IMR-90 (cell line): ENCODE measurements around the gene NBEA. TPM values are rescaled to one million over a fixed set of nuclear protein-coding genes. Genes with fewer than 3 reads are reported as not detected.

ENCODE experiments used
- ATAC-seq: fragments of 200-7000 bp; cut with Tn5 transposase; 2 replicates; pipeline ENCODE4 v1.9.1; 2020; ENCODE audit warnings: low read depth, mild to moderate bottlenecking, moderate library complexity
- BruUV-seq: library from RNA; stranded (reverse); fragments of 400-500 nt; replicated peaks from 2 replicates; lab custom pipeline; 2021; lab: Mats Ljungman, UMichigan
- CTCF ChIA-PET: fragments of 300-600 bp; formaldehyde crosslinking; extraction: SDS; loops from one replicate; lab custom pipeline; 2021; ENCODE audit warnings: antibody characterized with exemption; lab: Yijun Ruan, JAX
- POLR2A ChIA-PET: fragments of 300-600 bp; sonication (Branson Sonifier 250); formaldehyde crosslinking; loops from one replicate; lab custom pipeline; 2022; ENCODE audit warnings: antibody characterized with exemption; ENCODE audit not compliant: unreplicated experiment; lab: Charles Lee
- DNase-seq: peaks from one replicate; pipeline ENCODE4 v3.0.0; 2013
- H2AFZ ChIP-seq: replicated peaks from 2 replicates; pipeline ENCODE3; 2013; ENCODE audit warnings: low read length, mild to moderate bottlenecking; ENCODE audit not compliant: poor library complexity
- H2AK5ac ChIP-seq: 2 replicates; pipeline ENCODE4 v1.6.1; 2013; ENCODE audit warnings: low read depth, low read length, inconsistent platforms
- H2AK9ac ChIP-seq: replicated peaks from 2 replicates; pipeline ENCODE3; 2013; ENCODE audit warnings: mild to moderate bottlenecking, low read depth, low read length, moderate library complexity; ENCODE audit not compliant: poor library complexity
- H2BK120ac ChIP-seq: 2 replicates; pipeline ENCODE4 v1.6.1; 2013; ENCODE audit warnings: low read depth, low read length, inconsistent platforms
- H2BK15ac ChIP-seq: 3 replicates; pipeline ENCODE4 v1.6.1; 2013; ENCODE audit warnings: low read depth, low read length, inconsistent platforms
- H2BK20ac ChIP-seq: 2 replicates; pipeline ENCODE4 v1.6.1; 2013; ENCODE audit warnings: low read depth, mild to moderate bottlenecking, inconsistent platforms, low read length, moderate library complexity
- H2BK5ac ChIP-seq: 2 replicates; pipeline ENCODE4 v1.6.1; 2013; ENCODE audit warnings: mild to moderate bottlenecking, low read depth, low read length, inconsistent platforms; ENCODE audit not compliant: poor library complexity, severe bottlenecking
- H3K14ac ChIP-seq: replicated peaks from 2 replicates; pipeline ENCODE4 v1.6.1; 2013; ENCODE audit warnings: low read depth, low read length, inconsistent platforms
- H3K18ac ChIP-seq: 2 replicates; pipeline ENCODE4 v1.6.1; 2013; ENCODE audit warnings: low read depth, low read length, control low read depth
- H3K23ac ChIP-seq: 2 replicates; pipeline ENCODE4 v1.6.1; 2013; ENCODE audit warnings: low read depth, low read length, inconsistent platforms
- H3K27ac ChIP-seq: 2 replicates; pipeline ENCODE4 v1.5.1; 2013; ENCODE audit warnings: mild to moderate bottlenecking, control low read depth, low read length; ENCODE audit not compliant: insufficient read depth
- H3K27me3 ChIP-seq: 2 replicates; pipeline ENCODE4 v1.6.1; 2013; ENCODE audit warnings: low read length; ENCODE audit not compliant: control insufficient read depth, insufficient read depth
- H3K36me3 ChIP-seq: 2 replicates; pipeline ENCODE4 v1.6.1; 2013; ENCODE audit warnings: low read length, mixed read lengths; ENCODE audit not compliant: control insufficient read depth, insufficient read depth
- H3K4ac ChIP-seq: 2 replicates; pipeline ENCODE4 v1.6.1; 2013; ENCODE audit warnings: low read depth, low read length, inconsistent platforms
- H3K4me1 ChIP-seq: 2 replicates; pipeline ENCODE4 v1.6.1; 2013; ENCODE audit warnings: low read length, mixed read lengths; ENCODE audit not compliant: control insufficient read depth, insufficient read depth
- H3K4me2 ChIP-seq: 2 replicates; pipeline ENCODE4 v1.6.1; 2013; ENCODE audit warnings: low read depth, mild to moderate bottlenecking, control low read depth, low read length, moderate library complexity
- H3K4me3 ChIP-seq: 2 replicates; pipeline ENCODE4 v1.5.1; 2013; ENCODE audit warnings: low read depth, mild to moderate bottlenecking, control low read depth, low read length, moderate library complexity; ENCODE audit not compliant: insufficient read depth
- H3K56ac ChIP-seq: 2 replicates; pipeline ENCODE4 v1.6.1; 2013; ENCODE audit warnings: low read length, inconsistent platforms; ENCODE audit not compliant: insufficient read depth; ENCODE audit errors: extremely low read depth
- H3K79me1 ChIP-seq, 2 experiments: 2 replicates each; pipeline ENCODE4 v1.6.1; 2013; ENCODE audit warnings: low read length in 2 of 2, inconsistent platforms in 1 of 2, low read depth in 1 of 2
- H3K9ac ChIP-seq: 2 replicates; pipeline ENCODE4 v1.6.1; 2013; ENCODE audit warnings: low read depth, low read length, control low read depth
- H3K9me1 ChIP-seq: 2 replicates; pipeline ENCODE4 v1.6.1; 2013; ENCODE audit warnings: low read length, inconsistent platforms; ENCODE audit not compliant: insufficient read depth
- H3K9me3 ChIP-seq: 2 replicates; pipeline ENCODE4 v1.6.1; 2013; ENCODE audit warnings: low read length; ENCODE audit not compliant: control insufficient read depth, insufficient read depth
- H4K20me1 ChIP-seq: 2 replicates; pipeline ENCODE4 v1.6.1; 2013; ENCODE audit warnings: low read length, inconsistent platforms; ENCODE audit not compliant: insufficient read depth
- H4K5ac ChIP-seq: 2 replicates; pipeline ENCODE4 v1.6.1; 2013; ENCODE audit warnings: mild to moderate bottlenecking, low read depth, low read length, control low read depth
- H4K8ac ChIP-seq, 2 experiments: 2 replicates each; pipeline ENCODE4 v1.6.1; 2013; ENCODE audit warnings: low read depth in 2 of 2, low read length in 2 of 2, control low read depth in 1 of 2, inconsistent platforms in 1 of 2
- H4K91ac ChIP-seq: 2 replicates; pipeline ENCODE4 v1.6.1; 2013; ENCODE audit warnings: low read depth, low read length, inconsistent platforms; ENCODE audit not compliant: insufficient read depth
- CEBPB ChIP-seq: IDR thresholded peaks from 2 replicates; pipeline ENCODE4 v1.6.1; 2012; ENCODE audit warnings: low read depth, low read length, improper control_type of control experiment
- FOS ChIP-seq: fragments of 150-350 bp; IDR thresholded peaks from 2 replicates; pipeline ENCODE4 v1.6.1; 2016; ENCODE audit warnings: low read depth, low read length
- POLR2A ChIP-seq: IDR thresholded peaks from 2 replicates; pipeline ENCODE4 v1.6.1; 2012; ENCODE audit warnings: mild to moderate bottlenecking, low read depth, low read length
- RCOR1 ChIP-seq: IDR thresholded peaks from 2 replicates; pipeline ENCODE4 v1.6.1; 2012; ENCODE audit warnings: mild to moderate bottlenecking, low read length, improper control_type of control experiment; ENCODE audit not compliant: insufficient replicate concordance
- SMC3 ChIP-seq: fragments of 150-350 bp; IDR thresholded peaks from 2 replicates; pipeline ENCODE4 v1.6.1; 2016; ENCODE audit warnings: low read depth, mild to moderate bottlenecking, antibody characterized with exemption, low read length, moderate library complexity
- whole genome bisulfite sequencing, 2 experiments: methylation state at CpG; one replicate each; pipeline versions ENCODE4 v1.1.5 to v1.1.7; 2013; ENCODE audit warnings: missing lambda C conversion rate in 2 of 2; ENCODE audit not compliant: insufficient read length in 1 of 2; ENCODE audit errors: extremely low coverage in 2 of 2; 5-methylcytosine and 5-hydroxymethylcytosine counted together
- dilution Hi-C: fragments of 300-500 bp; cut with HindIII; formaldehyde crosslinking; loops from one replicate; pipeline ENCODE4 v1.14.3; 2018; ENCODE audit warnings: low sequenced_read_pairs; ENCODE audit not compliant: unreplicated experiment
- in situ Hi-C: fragments of 300-500 bp; cut with MboI; formaldehyde crosslinking; loops from 3 replicates; pipeline ENCODE4 v1.14.3; 2019; ENCODE audit warnings: low sequenced_read_pairs, inconsistent platforms, mixed read lengths
- intact Hi-C: fragments of 100-400 bp; cut with micrococcal nuclease; formaldehyde crosslinking; loops from 2 replicates; pipeline ENCODE4 v1.10.0; 2022
- polyA plus RNA-seq, 3 experiments: library from polyadenylated mRNA; depleted of rRNA; stranded (reverse); fragments of >200 nt; gene quantifications; 2 replicates each; pipeline ENCODE4 v1.2.3, GENCODE V29; 2012; ENCODE audit warnings: low replicate concordance in 1 of 3
- total RNA-seq: library from RNA; depleted of rRNA; stranded (reverse); fragments of >200 nt; gene quantifications from 2 replicates; pipeline ENCODE4 v1.2.3, GENCODE V29; 2012

NBEA gene
- total and polyA plus RNA-seq, 2 of the 4 experiments (the other 2 are of a cell fraction): 0.82 to 2.2 TPM

DNA sequence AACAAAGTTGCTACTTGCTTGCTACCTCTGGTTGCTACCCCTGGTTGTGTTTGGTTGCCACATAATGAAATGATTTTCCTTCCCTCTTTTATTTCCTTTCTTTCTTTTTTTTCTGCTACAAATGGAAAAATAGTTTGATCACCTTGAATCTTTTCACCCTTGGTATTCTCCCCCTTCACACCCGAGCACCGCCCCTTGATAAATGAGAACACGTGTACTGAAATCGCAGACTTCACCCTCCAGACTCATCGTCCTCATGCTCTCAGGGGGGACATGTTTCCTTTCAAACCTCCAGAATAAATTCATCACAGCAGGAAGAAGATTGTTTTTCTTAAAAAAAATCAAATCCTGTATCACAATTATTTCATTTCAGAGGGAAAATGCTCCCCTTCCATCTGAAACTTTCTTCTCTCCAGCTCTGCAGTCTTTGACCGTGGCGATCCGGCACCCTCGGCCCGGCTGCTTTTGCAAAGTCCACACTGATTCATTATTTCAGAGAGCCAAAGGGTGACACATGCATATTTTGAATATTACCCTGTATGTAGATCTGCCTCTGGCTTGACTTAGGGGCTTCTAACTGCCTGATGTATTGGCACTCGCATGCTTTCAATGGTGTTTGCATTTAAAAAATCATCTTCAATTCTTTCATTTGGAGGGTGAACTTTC is 757.0 kb downstream of the NBEA start:
- H3K4me2 ChIP-seq: peak overlapping the region; percentile 62

More for the DNA sequence above, 757.0 kb downstream of the NBEA start:
- CTCF ChIA-PET: interaction anchor here (0.6 kb wide), 2 partner anchors 23 to 119 kb away, joined by 3 to 4 read pairs; no protein-coding TSS in a partner anchor
- H2BK15ac ChIP-seq: peak overlapping the region; percentile 76; the same call in 2 of the 3 replicates
- H2BK20ac ChIP-seq: peak overlapping the region; percentile 96
- peak overlapping the region; percentile 92 for H3K27ac ChIP-seq
- peak overlapping the region; percentile 84; the same call in 1 of the 2 replicates for H3K56ac ChIP-seq
- H3K27me3 ChIP-seq: no peaks in the 10 kb centered on the region
- TF ChIP-seq RCOR1 (no peak), POLR2A (no peak), SMC3 (no peak), FOS (peak; percentile 20; the same call in 1 of the 2 replicates), CEBPB (no peak)
- H3K9me3 ChIP-seq: no peaks in the 10 kb centered on the region
- in situ Hi-C loops (no loop called here), intact Hi-C loops (no loop called here), dilution Hi-C loops (no loop called here)
- peaks cover 32% of the 10 kb centered on the region for H3K4me1 ChIP-seq
- H2BK120ac ChIP-seq: peak overlapping the region; percentile 98
- H3K4ac ChIP-seq: peak overlapping the region; percentile 98
- H2BK5ac ChIP-seq: peak overlapping the region; percentile 92
- peak overlapping the region; percentile 87 for H3K14ac ChIP-seq
- H4K8ac ChIP-seq: peak overlapping the region; percentile 44 to 93
- H2AK5ac ChIP-seq: peak overlapping the region; percentile 80; the same call in 1 of the 2 replicates
- no peak overlapping the region for H2AK9ac ChIP-seq
- H3K4me3 ChIP-seq: peak overlapping the region; percentile 19; the same call in 1 of the 2 replicates
- peak overlapping the region; percentile 76 for H3K9ac ChIP-seq
- peak overlapping the region; percentile 95 for H3K23ac ChIP-seq
- peak overlapping the region; percentile 55 for H2AFZ ChIP-seq
- no CpG with 5 or more reads among the region's 11 CpGs for WGBS, 2 experiments
- no peaks in the 10 kb centered on the region for H3K79me1 ChIP-seq
- H3K9me1 ChIP-seq: peaks cover 14% of the 10 kb centered on the region
- POLR2A ChIA-PET: no interaction called here
- no peaks in the 10 kb centered on the region for H3K36me3 ChIP-seq
- peak; percentile 73 for ATAC-seq
- no peaks in the 10 kb centered on the region for H4K20me1 ChIP-seq
- H4K91ac ChIP-seq: peak overlapping the region; percentile 96
- peak overlapping the region; percentile 75 for H4K5ac ChIP-seq
- DNase-seq: peak; percentile 72
- no TSS peak for BruUV-seq
- H3K18ac ChIP-seq: peak overlapping the region; percentile 92
